ENCODE data around the gene CD68. TPM values are rescaled to one million over a fixed set of nuclear protein-coding genes. Genes with fewer than 3 reads are reported as not detected.
"Not testable (repeated sequence)": the region's sequence is repeated elsewhere in the genome, so short reads cannot be mapped to it uniquely, and the experiment has no call there.

CD68 gene
- total RNA-seq, 6 experiments from 2014 or later = 31.6 to 179 (median 51.1) TPM

- 91% methylated on average over 6 of the region's 8 CpGs for WGBS (ENCODE audit: insufficient coverage, low coverage, low lambda C conversion rate, missing lambda C conversion rate)
- intact Hi-C loops (cut with DNase I) = no loop called here
- H3K9me3 ChIP-seq = no peaks in the 10 kb centered on the region
These were observed 41.4 kb downstream of the CD68 start for GRCh38 chr17:7620835-7621234.

DNA sequence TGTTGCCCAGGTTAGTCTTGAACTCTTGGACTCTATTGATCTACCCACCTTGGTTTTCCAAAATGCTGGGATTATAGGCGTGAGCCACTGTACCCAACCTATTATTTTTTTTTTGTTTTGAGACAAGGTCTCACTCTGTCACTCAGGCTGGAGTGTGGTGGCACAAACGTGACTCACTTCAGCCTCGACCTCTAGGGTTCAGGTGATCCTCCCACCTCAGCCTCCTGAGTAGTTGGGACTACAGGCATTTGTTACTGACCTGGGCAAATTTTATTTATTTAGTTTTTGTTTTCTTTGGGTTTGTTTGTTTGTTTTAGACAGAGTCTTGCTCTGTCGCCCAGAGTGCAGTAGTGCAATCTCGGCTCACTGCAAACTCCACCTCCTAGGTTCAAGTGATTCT, 44.2 kb downstream of the CD68 start:
- no peaks in the 10 kb centered on the region for H3K27me3 ChIP-seq
- TF ChIP-seq, protein P1, sequence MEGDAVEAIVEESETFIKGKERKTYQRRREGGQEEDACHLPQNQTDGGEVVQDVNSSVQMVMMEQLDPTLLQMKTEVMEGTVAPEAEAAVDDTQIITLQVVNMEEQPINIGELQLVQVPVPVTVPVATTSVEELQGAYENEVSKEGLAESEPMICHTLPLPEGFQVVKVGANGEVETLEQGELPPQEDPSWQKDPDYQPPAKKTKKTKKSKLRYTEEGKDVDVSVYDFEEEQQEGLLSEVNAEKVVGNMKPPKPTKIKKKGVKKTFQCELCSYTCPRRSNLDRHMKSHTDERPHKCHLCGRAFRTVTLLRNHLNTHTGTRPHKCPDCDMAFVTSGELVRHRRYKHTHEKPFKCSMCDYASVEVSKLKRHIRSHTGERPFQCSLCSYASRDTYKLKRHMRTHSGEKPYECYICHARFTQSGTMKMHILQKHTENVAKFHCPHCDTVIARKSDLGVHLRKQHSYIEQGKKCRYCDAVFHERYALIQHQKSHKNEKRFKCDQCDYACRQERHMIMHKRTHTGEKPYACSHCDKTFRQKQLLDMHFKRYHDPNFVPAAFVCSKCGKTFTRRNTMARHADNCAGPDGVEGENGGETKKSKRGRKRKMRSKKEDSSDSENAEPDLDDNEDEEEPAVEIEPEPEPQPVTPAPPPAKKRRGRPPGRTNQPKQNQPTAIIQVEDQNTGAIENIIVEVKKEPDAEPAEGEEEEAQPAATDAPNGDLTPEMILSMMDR (IDR thresholded peaks at IDR 0.05) = no peak
- no peak for TF ChIP-seq POLR2A (IDR thresholded peaks at IDR 0.05)
- 22% methylated on average over 5 of the region's 5 CpGs for WGBS (ENCODE audit: insufficient coverage, low coverage, low lambda C conversion rate, missing lambda C conversion rate)
- no peaks in the 10 kb centered on the region for H3K9me3 ChIP-seq
- peak in 3 of 4 donors; percentile 3 to 7 (median 3) for ATAC-seq
- no peaks in the 10 kb centered on the region for H3K36me3 ChIP-seq
- H3K27ac ChIP-seq = peak overlapping the region in 2 of 3 donors; percentile 49 to 62
- intact Hi-C loops (cut with DNase I) = no loop called here
- peaks cover 0 to 39% (median 15%) of the 10 kb centered on the region in 4 donors for H3K4me1 ChIP-seq
- peak in 1 of 3 donors; percentile 49 for DNase-seq
- no peak overlapping the region for H3K4me3 ChIP-seq

More at GRCh38 chr17:7620835-7621234, 41.4 kb downstream of the CD68 start:
- ATAC-seq = no peak
- Histone ChIP-seq H3K4me3 (no peak overlapping the region), H3K27me3 (no peaks in the 10 kb centered on the region), H3K4me1 (peaks cover 0 to 24% (median 10%) of the 10 kb centered on the region in 4 donors), H3K36me3 (no peaks in the 10 kb centered on the region), H3K27ac (no peak overlapping the region)
- DNase-seq = no peak
- TF ChIP-seq POLR2A (IDR thresholded peaks at IDR 0.05) = no peak
- TF ChIP-seq, protein P1 (IDR thresholded peaks at IDR 0.05) = no peak

DNA sequence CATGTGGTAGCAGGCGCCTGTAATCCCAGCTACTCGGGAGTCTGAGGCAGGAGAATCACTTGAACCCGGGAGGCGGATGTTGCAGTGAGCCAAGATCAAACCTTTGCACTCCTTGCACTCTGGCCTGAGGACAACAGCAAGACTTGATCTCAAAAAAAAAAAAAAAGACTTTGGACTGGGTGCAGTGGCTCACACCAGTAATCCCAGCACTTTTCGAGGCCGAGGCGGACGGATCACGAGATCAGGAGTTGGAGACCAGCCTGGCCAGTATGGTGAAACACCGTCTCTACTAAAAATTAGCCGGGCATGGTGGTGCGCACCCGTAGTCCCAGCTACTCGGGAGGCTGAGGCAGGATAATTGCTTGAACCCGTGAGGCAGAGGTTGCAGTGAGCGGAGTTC, 46.3 kb downstream of the CD68 start:
- Histone ChIP-seq H3K4me1 (peaks cover 0 to 52% (median 21%) of the 10 kb centered on the region in 4 donors), H3K27ac (peak overlapping the region in 2 of 3 donors; percentile 20 to 91), H3K4me3 (peak overlapping the region in 2 of 3 donors; percentile 87 to 88)
- H3K36me3 ChIP-seq; H3K9me3 ChIP-seq; H3K27me3 ChIP-seq; intact Hi-C loops (cut with DNase I): not testable (repeated sequence)
- WGBS (ENCODE audit: insufficient coverage, low coverage, low lambda C conversion rate, missing lambda C conversion rate) = 23% methylated on average over 11 of the region's 16 CpGs
- DNase-seq (peak in 2 of 3 donors; percentile 60 to 70), ATAC-seq (peak in 2 of 4 donors; percentile 13 to 18)

GRCh38 chr17:7626307-7626706, 46.9 kb downstream of the CD68 start:
- Histone ChIP-seq H3K4me1 (peaks cover 0 to 58% (median 23%) of the 10 kb centered on the region in 4 donors), H3K36me3 (no peaks in the 10 kb centered on the region), H3K4me3 (peak overlapping the region; percentile 59 to 88 (median 87)), H3K9me3 (no peaks in the 10 kb centered on the region), H3K27ac (peak overlapping the region; percentile 91 to 98 (median 93)), H3K27me3 (no peaks in the 10 kb centered on the region)
- peak in 2 of 3 donors; percentile 42 to 67 for DNase-seq
- 29% methylated on average over 6 of the region's 7 CpGs for WGBS (ENCODE audit: insufficient coverage, low coverage, low lambda C conversion rate, missing lambda C conversion rate)
- intact Hi-C loops (cut with DNase I) = no loop called here
- ATAC-seq = peak in 2 of 4 donors; percentile 4 to 8
- TF ChIP-seq, protein P1 (IDR thresholded peaks at IDR 0.05) = no peak
- no peak for TF ChIP-seq POLR2A (IDR thresholded peaks at IDR 0.05)

GRCh38 chr17:7626956-7627249, 47.5 kb downstream of the CD68 start:
- 7% methylated on average over 6 of the region's 6 CpGs for WGBS (ENCODE audit: insufficient coverage, low coverage, low lambda C conversion rate, missing lambda C conversion rate)

More at GRCh38 chr17:7626956-7627249, 47.5 kb downstream of the CD68 start:
- Histone ChIP-seq H3K4me3 (peak overlapping the region; percentile 59 to 88 (median 87)), H3K27me3 (no peaks in the 10 kb centered on the region), H3K4me1 (peaks cover 0 to 64% (median 26%) of the 10 kb centered on the region in 4 donors), H3K9me3 (no peaks in the 10 kb centered on the region), H3K27ac (peak overlapping the region; percentile 91 to 98 (median 93)), H3K36me3 (no peaks in the 10 kb centered on the region)
- intact Hi-C loops (cut with DNase I) = no loop called here
- DNase-seq (no peak), ATAC-seq (peak in 1 of 4 donors; percentile 1)
- TF ChIP-seq POLR2A (IDR thresholded peaks at IDR 0.05) = no peak
- TF ChIP-seq, protein P1 (IDR thresholded peaks at IDR 0.05) = no peak
